RWPE2 (cell line): ENCODE results near the gene TMEM150B.
A peak's percentile ranks its signal among the peaks of the same experiment; 100 is the strongest.

Experiments used
- ATAC-seq: fragments of 200-7000 bp; cut with Tn5 transposase; 3 replicates; pipeline ENCODE4 v1.9.1; 2021; ENCODE audit warnings: low read depth
- DNase-seq: peaks from one replicate; pipeline ENCODE4 v3.0.0-alpha.2; 2020; ENCODE audit warnings: low spot score
- H3K27ac ChIP-seq: fragments of 450-650 bp; 2 replicates; pipeline ENCODE4 v1.5.1; 2017; ENCODE audit warnings: mild to moderate bottlenecking; ENCODE audit not compliant: poor library complexity, severe bottlenecking
- H3K27me3 ChIP-seq: fragments of 250-450 bp; sonication (Bioruptor Pico); 2 replicates; pipeline ENCODE4 v1.5.1; 2021; ENCODE audit warnings: mild to moderate bottlenecking, moderate library complexity; ENCODE audit not compliant: insufficient read depth, poor library complexity, severe bottlenecking
- H3K36me3 ChIP-seq: fragments of 250-450 bp; sonication (Bioruptor Pico); 2 replicates; pipeline ENCODE4 v1.5.1; 2020; ENCODE audit warnings: low read depth, mild to moderate bottlenecking, moderate library complexity
- H3K4me1 ChIP-seq: fragments of 250-450 bp; sonication (Bioruptor Pico); 2 replicates; pipeline ENCODE4 v1.5.1; 2021; ENCODE audit warnings: mild to moderate bottlenecking, moderate library complexity; ENCODE audit not compliant: insufficient read depth, poor library complexity, severe bottlenecking
- H3K4me3 ChIP-seq: fragments of 250-450 bp; sonication (Bioruptor Pico); 2 replicates; pipeline ENCODE4 v1.5.1; 2021; ENCODE audit warnings: mild to moderate bottlenecking, moderate library complexity; ENCODE audit not compliant: severe bottlenecking
- H3K9me3 ChIP-seq: fragments of 250-450 bp; sonication (Bioruptor Pico); 2 replicates; pipeline ENCODE4 v1.5.1; 2021; ENCODE audit warnings: mild to moderate bottlenecking, moderate library complexity; ENCODE audit not compliant: severe bottlenecking
- TF ChIP-seq, protein P1 (sequence below): fragments of 450-650 bp; IDR thresholded peaks from one replicate; pipeline ENCODE4 v1.5.1; 2017; ENCODE audit warnings: mild to moderate bottlenecking, moderate library complexity; ENCODE audit not compliant: poor library complexity, severe bottlenecking

TMEM150B gene

DNA sequence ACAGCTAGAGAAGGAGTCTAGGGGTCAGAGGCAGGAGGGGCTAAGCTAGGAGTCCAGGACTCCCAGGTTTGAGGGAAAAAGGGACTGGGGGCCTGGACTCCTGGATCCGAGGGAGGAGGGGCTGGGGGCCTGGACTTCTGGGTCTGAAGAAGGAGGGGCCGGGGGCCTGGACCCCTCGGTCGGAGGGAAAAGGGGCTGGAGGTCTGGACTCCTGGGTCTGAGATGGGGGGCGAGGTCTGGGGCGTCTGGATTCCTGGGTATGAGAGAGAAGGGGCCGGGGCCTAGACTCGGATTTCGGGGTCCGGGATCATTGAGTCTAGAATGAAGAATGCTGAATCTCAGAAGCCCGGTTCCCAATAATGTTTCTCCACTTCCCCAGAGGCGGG lies 22.8 kb downstream of the TMEM150B start:
- H3K36me3 ChIP-seq: peaks cover 11% of the 10 kb centered on the region
- no peak for DNase-seq
- TF ChIP-seq, protein P1, sequence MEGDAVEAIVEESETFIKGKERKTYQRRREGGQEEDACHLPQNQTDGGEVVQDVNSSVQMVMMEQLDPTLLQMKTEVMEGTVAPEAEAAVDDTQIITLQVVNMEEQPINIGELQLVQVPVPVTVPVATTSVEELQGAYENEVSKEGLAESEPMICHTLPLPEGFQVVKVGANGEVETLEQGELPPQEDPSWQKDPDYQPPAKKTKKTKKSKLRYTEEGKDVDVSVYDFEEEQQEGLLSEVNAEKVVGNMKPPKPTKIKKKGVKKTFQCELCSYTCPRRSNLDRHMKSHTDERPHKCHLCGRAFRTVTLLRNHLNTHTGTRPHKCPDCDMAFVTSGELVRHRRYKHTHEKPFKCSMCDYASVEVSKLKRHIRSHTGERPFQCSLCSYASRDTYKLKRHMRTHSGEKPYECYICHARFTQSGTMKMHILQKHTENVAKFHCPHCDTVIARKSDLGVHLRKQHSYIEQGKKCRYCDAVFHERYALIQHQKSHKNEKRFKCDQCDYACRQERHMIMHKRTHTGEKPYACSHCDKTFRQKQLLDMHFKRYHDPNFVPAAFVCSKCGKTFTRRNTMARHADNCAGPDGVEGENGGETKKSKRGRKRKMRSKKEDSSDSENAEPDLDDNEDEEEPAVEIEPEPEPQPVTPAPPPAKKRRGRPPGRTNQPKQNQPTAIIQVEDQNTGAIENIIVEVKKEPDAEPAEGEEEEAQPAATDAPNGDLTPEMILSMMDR: no peak
- no peak overlapping the region for H3K27ac ChIP-seq
- H3K4me3 ChIP-seq: no peak overlapping the region
- no peaks in the 10 kb centered on the region for H3K9me3 ChIP-seq
- no peaks in the 10 kb centered on the region for H3K27me3 ChIP-seq
- no peak for ATAC-seq
- no peaks in the 10 kb centered on the region for H3K4me1 ChIP-seq

DNA sequence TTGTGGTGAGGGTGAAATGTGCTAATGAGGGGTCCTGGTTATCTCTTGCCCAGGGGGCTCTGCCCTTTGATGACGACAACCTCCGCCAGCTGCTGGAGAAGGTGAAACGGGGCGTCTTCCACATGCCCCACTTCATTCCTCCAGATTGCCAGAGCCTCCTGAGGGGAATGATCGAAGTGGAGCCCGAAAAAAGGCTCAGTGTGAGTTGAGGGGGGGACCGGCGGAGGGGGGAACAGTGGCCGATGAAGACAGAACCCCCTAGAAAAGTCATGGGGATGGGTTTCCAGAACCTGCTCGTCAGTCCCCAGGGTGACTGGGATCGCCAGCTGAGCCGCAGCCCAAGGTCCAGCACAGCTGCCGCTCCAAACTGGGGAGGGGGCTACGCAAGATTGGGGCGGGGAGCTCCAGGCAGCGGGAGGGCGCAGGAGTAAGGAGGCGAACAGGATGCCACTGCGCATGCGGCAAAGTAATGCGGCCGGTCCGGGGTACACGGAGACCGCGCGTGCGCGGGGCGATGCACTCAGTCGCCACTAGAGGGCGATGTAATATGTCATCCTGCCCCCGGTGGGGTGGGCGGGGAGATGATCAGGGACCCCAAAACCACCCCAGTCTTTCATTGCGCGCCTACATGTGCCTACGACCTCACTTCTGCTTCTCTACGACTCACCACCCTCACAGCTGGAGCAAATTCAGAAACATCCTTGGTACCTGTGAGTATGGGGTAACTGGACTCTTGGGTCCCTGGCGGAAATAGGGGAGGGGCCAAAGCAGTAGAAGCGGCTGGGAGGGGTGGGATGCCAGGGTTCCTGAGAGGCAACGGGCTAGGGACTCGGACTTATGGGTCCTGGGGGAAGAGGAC lies 23.5 kb downstream of the TMEM150B start:
- H3K9me3 ChIP-seq: no peaks in the 10 kb centered on the region
- peaks cover 11% of the 10 kb centered on the region for H3K36me3 ChIP-seq
- DNase-seq (peak; percentile 84), ATAC-seq (peak; percentile 78)
- TF ChIP-seq, protein P1: peak; percentile 94
- H3K4me3 ChIP-seq: no peak overlapping the region
- no peak overlapping the region for H3K27ac ChIP-seq
- no peaks in the 10 kb centered on the region for H3K27me3 ChIP-seq
- H3K4me1 ChIP-seq: no peaks in the 10 kb centered on the region

DNA sequence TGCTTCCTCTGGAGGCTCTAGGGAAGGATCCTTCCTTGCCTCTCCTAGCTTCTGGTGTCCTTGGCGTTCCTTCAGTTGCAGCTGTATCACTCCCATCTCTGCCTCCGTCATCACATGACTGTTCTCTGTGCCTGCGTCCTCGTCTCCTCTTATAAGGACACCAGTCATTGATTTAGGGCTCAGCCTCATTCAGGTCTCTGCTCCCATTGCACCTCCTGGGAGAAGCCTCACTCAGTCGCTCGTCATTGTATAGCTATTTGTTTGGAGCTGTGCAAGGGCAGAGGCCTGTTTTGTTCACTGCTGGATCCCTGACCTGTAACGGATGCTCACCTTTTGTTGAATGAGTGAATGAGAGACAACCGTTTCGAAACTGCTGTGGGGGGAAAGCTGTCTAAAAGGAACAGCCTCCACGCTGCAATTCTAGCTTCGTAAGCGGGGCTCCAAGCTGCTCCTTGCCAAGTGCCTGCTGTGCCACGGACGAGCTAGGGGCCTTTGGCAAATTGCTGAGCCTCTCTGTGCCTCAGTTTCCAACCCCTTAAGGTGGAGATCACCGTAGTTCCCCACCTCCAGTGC lies 24.2 kb downstream of the TMEM150B start:
- peaks cover 10% of the 10 kb centered on the region for H3K36me3 ChIP-seq

DNA sequence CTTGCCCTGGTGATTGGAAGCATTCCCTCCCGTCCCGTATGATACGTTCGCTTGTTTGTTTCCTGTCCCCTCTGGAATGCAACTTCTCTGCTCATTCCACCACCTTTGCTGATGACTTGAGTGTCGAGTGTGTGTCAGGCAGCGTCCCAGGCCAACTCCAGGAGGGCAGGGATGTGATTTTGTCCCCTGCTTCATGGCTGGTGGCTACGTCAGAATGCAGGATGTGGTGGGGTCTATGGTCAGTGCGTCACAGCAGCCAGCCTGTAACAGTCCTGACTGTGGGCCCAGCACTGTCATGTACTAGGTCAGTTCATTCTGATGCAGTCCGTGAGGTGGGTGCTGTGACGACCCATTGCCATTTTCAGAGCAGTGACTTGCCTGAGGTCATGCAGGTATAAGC lies 25.1 kb downstream of the TMEM150B start:
- ATAC-seq (no peak), DNase-seq (no peak)
- TF ChIP-seq, protein P1: no peak
- Histone ChIP-seq H3K4me1 (no peaks in the 10 kb centered on the region), H3K4me3 (no peak overlapping the region), H3K9me3 (no peaks in the 10 kb centered on the region), H3K36me3 (peaks cover 5% of the 10 kb centered on the region; the same call in 1 of the 2 replicates), H3K27ac (no peak overlapping the region), H3K27me3 (no peaks in the 10 kb centered on the region)

More for the DNA sequence above, 24.2 kb downstream of the TMEM150B start:
- no peak for DNase-seq
- H3K4me1 ChIP-seq: no peaks in the 10 kb centered on the region
- H3K9me3 ChIP-seq: no peaks in the 10 kb centered on the region
- H3K4me3 ChIP-seq: no peak overlapping the region
- H3K27ac ChIP-seq: no peak overlapping the region
- TF ChIP-seq, protein P1: no peak
- no peaks in the 10 kb centered on the region for H3K27me3 ChIP-seq
- ATAC-seq: no peak

DNA sequence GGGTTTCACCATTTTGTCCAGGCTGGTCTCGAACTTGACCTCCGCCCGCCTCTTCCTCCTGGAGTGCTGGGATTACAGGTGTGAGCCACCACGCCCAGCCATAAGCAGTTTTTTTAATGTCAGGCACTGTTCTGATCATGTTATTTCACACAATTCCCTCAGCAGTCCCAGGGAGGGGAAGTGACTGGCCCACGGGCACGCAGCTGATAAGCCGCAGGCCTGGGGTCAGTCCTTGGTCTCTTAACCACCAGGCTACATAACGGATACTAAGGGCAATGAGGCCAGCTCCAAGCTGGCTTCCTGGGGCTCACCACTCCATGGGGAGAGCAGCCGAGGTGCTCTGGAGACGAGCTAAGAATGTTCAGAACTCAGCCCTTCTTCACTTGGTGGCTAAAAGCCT lies 27.9 kb downstream of the TMEM150B start:
- Histone ChIP-seq H3K4me1 (no peaks in the 10 kb centered on the region), H3K36me3 (peaks cover 5% of the 10 kb centered on the region; the same call in 1 of the 2 replicates), H3K27me3 (no peaks in the 10 kb centered on the region), H3K9me3 (no peaks in the 10 kb centered on the region), H3K27ac (no peak overlapping the region), H3K4me3 (no peak overlapping the region)
- TF ChIP-seq, protein P1: no peak
- no peak for ATAC-seq
- DNase-seq: no peak
